SU-DHL-6 (cell line): Measurements from ENCODE around the gene GJD4.

Experiments used
- H2AFZ ChIP-seq: fragments of 200-600 bp; sonication (generic); 2 replicates; pipeline ENCODE4 v1.6.1; 2014; ENCODE audit warnings: low read depth, mild to moderate bottlenecking, moderate library complexity, mixed read lengths, antibody characterized with exemption, low read length; ENCODE audit not compliant: severe bottlenecking
- H3F3A ChIP-seq: fragments of 200-600 bp; shearing (Covaris generic); 2 replicates; pipeline ENCODE4 v1.6.0; 2016; ENCODE audit warnings: antibody characterized with exemption, mild to moderate bottlenecking; ENCODE audit not compliant: insufficient read depth
- H3K27ac ChIP-seq: fragments of 200-600 bp; sonication (generic); 2 replicates; pipeline ENCODE4 v1.5.1; 2016; ENCODE audit warnings: low read depth, mild to moderate bottlenecking, low read length, moderate library complexity, mixed read lengths
- H3K27me3 ChIP-seq: fragments of 200-600 bp; sonication (generic), shearing (Covaris generic); 2 replicates; pipeline ENCODE4 v1.6.0; 2014; ENCODE audit warnings: mild to moderate bottlenecking, low read length
- H3K36me3 ChIP-seq: fragments of 200-600 bp; sonication (generic); 2 replicates; pipeline ENCODE4 v1.6.1; 2014; ENCODE audit warnings: mild to moderate bottlenecking, low read length, mixed read lengths
- H3K4me2 ChIP-seq: fragments of 300-600, 200-600 bp; shearing (Covaris generic), sonication (generic); 2 replicates; pipeline ENCODE4 v1.6.0; 2014; ENCODE audit warnings: low read length, low read depth, mild to moderate bottlenecking; ENCODE audit not compliant: poor library complexity, severe bottlenecking
- H3K4me3 ChIP-seq: fragments of 200-600 bp; sonication (generic); 2 replicates; pipeline ENCODE4 v1.5.1; 2014; ENCODE audit warnings: antibody characterized with exemption, low read length, mild to moderate bottlenecking, mixed read lengths; ENCODE audit not compliant: insufficient read depth, poor library complexity, severe bottlenecking
- H3K79me2 ChIP-seq: fragments of 200-600 bp; sonication (generic); 2 replicates; pipeline ENCODE4 v1.6.1; 2014; ENCODE audit warnings: mild to moderate bottlenecking, low read length, moderate library complexity; ENCODE audit not compliant: insufficient read depth
- H3K9ac ChIP-seq: fragments of 200-600 bp; sonication (generic); 2 replicates; pipeline ENCODE4 v1.7.0; 2014; ENCODE audit warnings: mild to moderate bottlenecking, low read length
- H3K9me2 ChIP-seq: fragments of 200-600 bp; sonication (generic); replicated peaks from 2 replicates; pipeline ENCODE4 v1.6.1; 2014; ENCODE audit warnings: low read length; ENCODE audit not compliant: insufficient read depth
- H3K9me3 ChIP-seq: fragments of 200-600 bp; sonication (generic); 2 replicates; pipeline ENCODE4 v1.6.1; 2014; ENCODE audit warnings: low read length, mixed read lengths; ENCODE audit not compliant: insufficient read depth
- H4K20me1 ChIP-seq: fragments of 200-600 bp; sonication (generic); 2 replicates; pipeline ENCODE4 v1.6.1; 2014; ENCODE audit warnings: low read depth, mild to moderate bottlenecking, antibody characterized with exemption, low read length, moderate library complexity, mixed read lengths
- CTCF ChIP-seq: fragments of 200-600 bp; sonication (generic); IDR thresholded peaks from one replicate; pipeline ENCODE4 v1.5.1; 2017; ENCODE audit warnings: antibody characterized with exemption, mild to moderate bottlenecking, low read length, moderate library complexity; ENCODE audit not compliant: insufficient read depth, poor library complexity, severe bottlenecking
- EZH2phosphoT487 ChIP-seq: fragments of 200-600 bp; sonication (generic), shearing (Covaris generic); conservative IDR thresholded peaks from 2 replicates; pipeline ENCODE4 v1.6.1; 2018; ENCODE audit warnings: mild to moderate bottlenecking, antibody characterized with exemption, low read length, moderate library complexity, mixed read lengths

The GJD4 gene

GRCh38 chr10:35613597-35614226 is 8.6 kb downstream of the GJD4 start:
- no peaks in the 10 kb centered on the region for H3K9me3 ChIP-seq
- no peak overlapping the region for H3K4me3 ChIP-seq
- no peaks in the 10 kb centered on the region for H3K79me2 ChIP-seq
- no peaks in the 10 kb centered on the region for H3K36me3 ChIP-seq
- H3K9me2 ChIP-seq, result no peaks in the 10 kb centered on the region
- no peak for TF ChIP-seq EZH2phosphoT487
- no peak for TF ChIP-seq CTCF
- no peaks in the 10 kb centered on the region for H3K27me3 ChIP-seq
- no peaks in the 10 kb centered on the region for H3F3A ChIP-seq
- no peak overlapping the region for H2AFZ ChIP-seq
- H3K4me2 ChIP-seq, result no peak overlapping the region
- H4K20me1 ChIP-seq, result no peaks in the 10 kb centered on the region
- no peak overlapping the region for H3K27ac ChIP-seq
- H3K9ac ChIP-seq, result no peak overlapping the region

- Histone ChIP-seq H2AFZ (no peak overlapping the region), H3K27ac (no peak overlapping the region), H3K9me2 (no peaks in the 10 kb centered on the region), H3K9me3 (no peaks in the 10 kb centered on the region), H3K79me2 (no peaks in the 10 kb centered on the region), H3F3A (no peaks in the 10 kb centered on the region), H3K4me2 (no peak overlapping the region), H3K36me3 (no peaks in the 10 kb centered on the region), H3K4me3 (no peak overlapping the region), H3K27me3 (no peaks in the 10 kb centered on the region), H3K9ac (no peak overlapping the region), H4K20me1 (no peaks in the 10 kb centered on the region)
- TF ChIP-seq EZH2phosphoT487, result no peak
- TF ChIP-seq CTCF, result no peak
Observed at GRCh38 chr10:35614312-35614711, 9.2 kb downstream of the GJD4 start.

GRCh38 chr10:35626971-35627507 is 21.9 kb downstream of the GJD4 start:
- Histone ChIP-seq H3K36me3 (no peaks in the 10 kb centered on the region), H3K9me2 (no peaks in the 10 kb centered on the region), H3K79me2 (no peaks in the 10 kb centered on the region), H4K20me1 (no peaks in the 10 kb centered on the region), H3K4me2 (no peak overlapping the region), H3K4me3 (no peak overlapping the region), H3K27ac (no peak overlapping the region), H3K27me3 (no peaks in the 10 kb centered on the region), H3K9ac (no peak overlapping the region), H3F3A (no peaks in the 10 kb centered on the region), H3K9me3 (no peaks in the 10 kb centered on the region), H2AFZ (no peak overlapping the region)
- TF ChIP-seq EZH2phosphoT487, result no peak
- no peak for TF ChIP-seq CTCF
